Measurements from ENCODE around the gene RMRP. TPM values are rescaled to one million over a fixed set of nuclear protein-coding genes. Genes with fewer than 3 reads are reported as not detected.

RMRP gene
- total and polyA plus RNA-seq, 2 experiments from 2014 or later, result 15.3 to 8,626 TPM

GRCh38 chr9:35700942-35701341, 43.1 kb upstream of the RMRP start (continued):
- no peak for TF ChIP-seq ZNF462 (CRISPR knock-in tag; IDR thresholded peaks at IDR 0.05)
- no peak for TF ChIP-seq ZNF331 (CRISPR knock-in tag; IDR thresholded peaks at IDR 0.05; ENCODE audit: low read depth)
- TF ChIP-seq EZH2 (IDR thresholded peaks at IDR 0.05; ENCODE audit: low read depth, unreplicated experiment), result no peak
- TF ChIP-seq CTCF (conservative IDR thresholded peaks at IDR 0.05; ENCODE audit: low read depth in 2 of 2), result no peak
- TF ChIP-seq ETS1 (IDR thresholded peaks at IDR 0.05), result no peak
- no peak for TF ChIP-seq NANOG (IDR thresholded peaks at IDR 0.05; ENCODE audit: borderline replicate concordance)
- no peak for TF ChIP-seq CREB1 (CRISPR knock-in tag; IDR thresholded peaks at IDR 0.05; ENCODE audit: low read depth)
